SK-N-SH treated with all-trans-retinoic acid at 6 μM for 48 hours (cell line): Measurements from ENCODE around the gene AUTS2.

Experiments
- ATAC-seq: fragments of 200-7000 bp; cut with Tn5 transposase; 3 replicates; pipeline ENCODE4 v1.9.1; 2020; ENCODE audit warnings: mild to moderate bottlenecking, moderate library complexity
- ARNTL ChIP-seq: fragments of 450-650 bp; formaldehyde crosslinking; IDR thresholded peaks from 2 replicates; pipeline ENCODE4 v1.5.0; 2020; ENCODE audit warnings: low read depth, mild to moderate bottlenecking, moderate library complexity, borderline replicate concordance
- BACH2 ChIP-seq: fragments of 250-450 bp; sonication (Bioruptor Pico); IDR thresholded peaks from 2 replicates; pipeline ENCODE4 v1.9.0; 2021; ENCODE audit warnings: mild to moderate bottlenecking, borderline replicate concordance
- CSDC2 ChIP-seq: fragments of 250-450 bp; sonication (Bioruptor Pico); IDR thresholded peaks from 2 replicates; pipeline ENCODE4 v1.5.0; 2020; ENCODE audit warnings: mild to moderate bottlenecking, moderate library complexity
- ESRRG ChIP-seq: fragments of 250-450 bp; sonication (Bioruptor Pico); IDR thresholded peaks from 2 replicates; pipeline ENCODE4 v1.6.1; 2021; ENCODE audit warnings: mild to moderate bottlenecking
- GLIS3 ChIP-seq: fragments of 250-450 bp; sonication (Bioruptor Pico); IDR thresholded peaks from 2 replicates; pipeline ENCODE4 v1.5.0; 2020; ENCODE audit warnings: mild to moderate bottlenecking, moderate library complexity
- ISL1 ChIP-seq: fragments of 250-450 bp; sonication (Bioruptor Pico); IDR thresholded peaks from 2 replicates; pipeline ENCODE4 v2.1.2; 2022; ENCODE audit warnings: mild to moderate bottlenecking, moderate library complexity
- OSR1 ChIP-seq: fragments of 250-450 bp; sonication (Bioruptor Pico); IDR thresholded peaks from 2 replicates; pipeline ENCODE4 v1.8.0; 2022; ENCODE audit warnings: moderate library complexity, mild to moderate bottlenecking, inconsistent platforms
- PPARA ChIP-seq: fragments of 250-450 bp; sonication (Bioruptor Pico); IDR thresholded peaks from 2 replicates; pipeline ENCODE4 v1.5.0; 2020; ENCODE audit warnings: mild to moderate bottlenecking, borderline replicate concordance
- RARB ChIP-seq: fragments of 250-450 bp; sonication (Bioruptor Pico); IDR thresholded peaks from 2 replicates; pipeline ENCODE4 v1.8.0; 2021; ENCODE audit warnings: mild to moderate bottlenecking, moderate library complexity
- SNAI2 ChIP-seq: fragments of 250-450 bp; sonication (Bioruptor Pico); IDR thresholded peaks from 2 replicates; pipeline ENCODE4 v1.5.0; 2020; ENCODE audit warnings: mild to moderate bottlenecking, moderate library complexity
- TCF4 ChIP-seq: fragments of 250-450 bp; sonication (Bioruptor Pico); IDR thresholded peaks from 2 replicates; pipeline ENCODE4 v1.8.0; 2021; ENCODE audit warnings: mild to moderate bottlenecking, moderate library complexity, borderline replicate concordance
- TOX ChIP-seq: fragments of 250-450 bp; sonication (Bioruptor Pico); IDR thresholded peaks from 2 replicates; pipeline ENCODE4 v1.8.0; 2021; ENCODE audit warnings: mild to moderate bottlenecking, moderate library complexity, borderline replicate concordance
- ZC3H10 ChIP-seq: fragments of 250-450 bp; sonication (Bioruptor Pico); IDR thresholded peaks from 2 replicates; pipeline ENCODE4 v1.5.1; 2021; ENCODE audit warnings: mild to moderate bottlenecking, moderate library complexity
- ZFP3 ChIP-seq: fragments of 250-450 bp; sonication (Bioruptor Pico); IDR thresholded peaks from 2 replicates; pipeline ENCODE4 v1.5.0; 2020; ENCODE audit warnings: mild to moderate bottlenecking, moderate library complexity
- ZFP30 ChIP-seq: fragments of 450-650 bp; formaldehyde crosslinking; IDR thresholded peaks from 2 replicates; pipeline ENCODE4 v1.5.0; 2022; ENCODE audit warnings: mild to moderate bottlenecking, moderate library complexity
- ZNF565 ChIP-seq: fragments of 450-650 bp; formaldehyde crosslinking; conservative IDR thresholded peaks from 2 replicates; pipeline ENCODE4 v1.5.0; 2020; ENCODE audit warnings: low read depth, mild to moderate bottlenecking, moderate library complexity
- ZNF70 ChIP-seq: fragments of 450-650 bp; formaldehyde crosslinking; IDR thresholded peaks from 2 replicates; pipeline ENCODE4 v1.5.0; 2020; ENCODE audit warnings: mild to moderate bottlenecking, moderate library complexity
- ZNF8 ChIP-seq: fragments of 450-650 bp; formaldehyde crosslinking; IDR thresholded peaks from 2 replicates; pipeline ENCODE4 v1.5.0; 2020; ENCODE audit warnings: mild to moderate bottlenecking, moderate library complexity
- TF ChIP-seq, protein P1 (sequence below): fragments of 250-450 bp; sonication (Bioruptor Pico); IDR thresholded peaks from 2 replicates; pipeline ENCODE4 v1.5.1; 2020; ENCODE audit warnings: low read depth, mild to moderate bottlenecking, moderate library complexity
- TF ChIP-seq, protein P2 (sequence below): fragments of 250-450 bp; sonication (Bioruptor Pico); IDR thresholded peaks from 2 replicates; pipeline ENCODE4 v1.8.0; 2020; ENCODE audit warnings: mild to moderate bottlenecking, moderate library complexity, borderline replicate concordance
- TF ChIP-seq, protein P3 (sequence below): fragments of 250-450 bp; sonication (Bioruptor Pico); IDR thresholded peaks from 2 replicates; pipeline ENCODE4 v1.8.0; 2021; ENCODE audit warnings: low read depth, mild to moderate bottlenecking, moderate library complexity, borderline replicate concordance
- TF ChIP-seq, protein P4 (sequence below): fragments of 250-450 bp; sonication (Bioruptor Pico); IDR thresholded peaks from 2 replicates; pipeline ENCODE4 v1.5.0; 2020; ENCODE audit warnings: mild to moderate bottlenecking, moderate library complexity

Gene AUTS2

DNA sequence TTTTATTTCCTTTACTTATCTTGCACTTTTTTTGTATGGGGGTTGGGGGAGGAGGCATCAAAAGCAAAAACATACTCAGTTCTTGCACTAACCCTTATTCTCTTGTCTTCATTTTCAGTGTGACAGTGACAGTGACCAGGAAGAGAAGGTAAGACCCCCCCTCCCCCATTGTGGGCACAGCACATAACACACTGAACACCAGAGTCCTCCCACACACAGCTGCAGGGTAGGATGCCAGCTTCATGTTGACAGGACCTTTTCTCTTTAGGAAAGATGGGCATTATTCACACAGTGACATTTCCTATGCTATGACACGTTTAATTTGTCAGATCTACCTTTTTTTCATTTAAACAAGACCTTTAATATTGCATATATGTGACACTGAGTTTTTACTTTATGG lies 837.4 kb downstream of the AUTS2 start:
- ATAC-seq, result no peak
- TF ChIP-seq ARNTL (no peak), ZNF565 (no peak), ZNF8 (no peak), ISL1 (CRISPR knock-in tag) (no peak), ZFP3 (CRISPR knock-in tag) (no peak), ZNF70 (CRISPR knock-in tag) (no peak), SNAI2 (CRISPR knock-in tag) (no peak), ZFP30 (CRISPR knock-in tag) (no peak), ESRRG (CRISPR knock-in tag) (no peak), CSDC2 (CRISPR knock-in tag) (no peak), PPARA (CRISPR knock-in tag) (no peak), RARB (CRISPR knock-in tag) (no peak), TCF4 (CRISPR knock-in tag) (no peak), TOX (CRISPR knock-in tag) (no peak)
- TF ChIP-seq, protein P1, sequence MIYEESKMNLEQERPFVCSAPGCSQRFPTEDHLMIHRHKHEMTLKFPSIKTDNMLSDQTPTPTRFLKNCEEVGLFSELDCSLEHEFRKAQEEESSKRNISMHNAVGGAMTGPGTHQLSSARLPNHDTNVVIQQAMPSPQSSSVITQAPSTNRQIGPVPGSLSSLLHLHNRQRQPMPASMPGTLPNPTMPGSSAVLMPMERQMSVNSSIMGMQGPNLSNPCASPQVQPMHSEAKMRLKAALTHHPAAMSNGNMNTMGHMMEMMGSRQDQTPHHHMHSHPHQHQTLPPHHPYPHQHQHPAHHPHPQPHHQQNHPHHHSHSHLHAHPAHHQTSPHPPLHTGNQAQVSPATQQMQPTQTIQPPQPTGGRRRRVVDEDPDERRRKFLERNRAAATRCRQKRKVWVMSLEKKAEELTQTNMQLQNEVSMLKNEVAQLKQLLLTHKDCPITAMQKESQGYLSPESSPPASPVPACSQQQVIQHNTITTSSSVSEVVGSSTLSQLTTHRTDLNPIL (CRISPR knock-in tag), result no peak
- TF ChIP-seq, protein P2, sequence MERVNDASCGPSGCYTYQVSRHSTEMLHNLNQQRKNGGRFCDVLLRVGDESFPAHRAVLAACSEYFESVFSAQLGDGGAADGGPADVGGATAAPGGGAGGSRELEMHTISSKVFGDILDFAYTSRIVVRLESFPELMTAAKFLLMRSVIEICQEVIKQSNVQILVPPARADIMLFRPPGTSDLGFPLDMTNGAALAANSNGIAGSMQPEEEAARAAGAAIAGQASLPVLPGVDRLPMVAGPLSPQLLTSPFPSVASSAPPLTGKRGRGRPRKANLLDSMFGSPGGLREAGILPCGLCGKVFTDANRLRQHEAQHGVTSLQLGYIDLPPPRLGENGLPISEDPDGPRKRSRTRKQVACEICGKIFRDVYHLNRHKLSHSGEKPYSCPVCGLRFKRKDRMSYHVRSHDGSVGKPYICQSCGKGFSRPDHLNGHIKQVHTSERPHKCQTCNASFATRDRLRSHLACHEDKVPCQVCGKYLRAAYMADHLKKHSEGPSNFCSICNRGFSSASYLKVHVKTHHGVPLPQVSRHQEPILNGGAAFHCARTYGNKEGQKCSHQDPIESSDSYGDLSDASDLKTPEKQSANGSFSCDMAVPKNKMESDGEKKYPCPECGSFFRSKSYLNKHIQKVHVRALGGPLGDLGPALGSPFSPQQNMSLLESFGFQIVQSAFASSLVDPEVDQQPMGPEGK (CRISPR knock-in tag), result no peak
- TF ChIP-seq, protein P3, sequence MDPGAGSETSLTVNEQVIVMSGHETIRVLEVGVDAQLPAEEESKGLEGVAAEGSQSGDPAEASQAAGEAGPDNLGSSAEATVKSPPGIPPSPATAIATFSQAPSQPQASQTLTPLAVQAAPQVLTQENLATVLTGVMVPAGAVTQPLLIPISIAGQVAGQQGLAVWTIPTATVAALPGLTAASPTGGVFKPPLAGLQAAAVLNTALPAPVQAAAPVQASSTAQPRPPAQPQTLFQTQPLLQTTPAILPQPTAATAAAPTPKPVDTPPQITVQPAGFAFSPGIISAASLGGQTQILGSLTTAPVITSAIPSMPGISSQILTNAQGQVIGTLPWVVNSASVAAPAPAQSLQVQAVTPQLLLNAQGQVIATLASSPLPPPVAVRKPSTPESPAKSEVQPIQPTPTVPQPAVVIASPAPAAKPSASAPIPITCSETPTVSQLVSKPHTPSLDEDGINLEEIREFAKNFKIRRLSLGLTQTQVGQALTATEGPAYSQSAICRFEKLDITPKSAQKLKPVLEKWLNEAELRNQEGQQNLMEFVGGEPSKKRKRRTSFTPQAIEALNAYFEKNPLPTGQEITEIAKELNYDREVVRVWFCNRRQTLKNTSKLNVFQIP (CRISPR knock-in tag), result no peak
- TF ChIP-seq, protein P4, sequence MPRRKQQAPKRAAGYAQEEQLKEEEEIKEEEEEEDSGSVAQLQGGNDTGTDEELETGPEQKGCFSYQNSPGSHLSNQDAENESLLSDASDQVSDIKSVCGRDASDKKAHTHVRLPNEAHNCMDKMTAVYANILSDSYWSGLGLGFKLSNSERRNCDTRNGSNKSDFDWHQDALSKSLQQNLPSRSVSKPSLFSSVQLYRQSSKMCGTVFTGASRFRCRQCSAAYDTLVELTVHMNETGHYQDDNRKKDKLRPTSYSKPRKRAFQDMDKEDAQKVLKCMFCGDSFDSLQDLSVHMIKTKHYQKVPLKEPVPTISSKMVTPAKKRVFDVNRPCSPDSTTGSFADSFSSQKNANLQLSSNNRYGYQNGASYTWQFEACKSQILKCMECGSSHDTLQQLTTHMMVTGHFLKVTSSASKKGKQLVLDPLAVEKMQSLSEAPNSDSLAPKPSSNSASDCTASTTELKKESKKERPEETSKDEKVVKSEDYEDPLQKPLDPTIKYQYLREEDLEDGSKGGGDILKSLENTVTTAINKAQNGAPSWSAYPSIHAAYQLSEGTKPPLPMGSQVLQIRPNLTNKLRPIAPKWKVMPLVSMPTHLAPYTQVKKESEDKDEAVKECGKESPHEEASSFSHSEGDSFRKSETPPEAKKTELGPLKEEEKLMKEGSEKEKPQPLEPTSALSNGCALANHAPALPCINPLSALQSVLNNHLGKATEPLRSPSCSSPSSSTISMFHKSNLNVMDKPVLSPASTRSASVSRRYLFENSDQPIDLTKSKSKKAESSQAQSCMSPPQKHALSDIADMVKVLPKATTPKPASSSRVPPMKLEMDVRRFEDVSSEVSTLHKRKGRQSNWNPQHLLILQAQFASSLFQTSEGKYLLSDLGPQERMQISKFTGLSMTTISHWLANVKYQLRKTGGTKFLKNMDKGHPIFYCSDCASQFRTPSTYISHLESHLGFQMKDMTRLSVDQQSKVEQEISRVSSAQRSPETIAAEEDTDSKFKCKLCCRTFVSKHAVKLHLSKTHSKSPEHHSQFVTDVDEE, result no peak

DNA sequence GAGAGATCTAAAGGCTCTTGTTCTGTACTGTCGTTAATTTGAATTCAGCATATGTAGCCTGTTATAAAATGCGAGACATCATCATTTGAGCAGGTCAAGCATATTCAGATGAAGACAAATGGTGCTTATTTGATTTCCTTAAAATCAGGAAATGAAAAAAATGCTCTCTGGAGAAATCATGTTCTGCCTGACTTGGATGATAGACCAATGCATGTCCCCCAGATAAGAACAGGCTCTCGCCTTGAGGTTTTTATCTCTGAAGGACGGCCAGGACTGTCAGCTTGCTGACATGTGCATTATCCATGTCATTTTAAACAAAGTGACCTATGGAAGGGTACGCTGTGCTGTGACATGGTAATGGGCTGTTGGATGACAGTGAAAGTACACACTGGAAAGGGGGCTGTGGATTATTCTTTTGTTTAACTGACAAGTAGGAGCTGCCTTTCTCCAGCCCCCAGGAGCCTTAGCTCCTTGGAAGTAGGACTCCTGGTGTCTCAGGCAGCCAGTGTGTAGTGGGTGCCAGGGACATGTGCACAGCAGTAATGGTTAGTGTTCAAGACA lies 838.6 kb downstream of the AUTS2 start:
- ATAC-seq, result no peak
- TF ChIP-seq, protein P2 (CRISPR knock-in tag), result no peak
- no peak for TF ChIP-seq TOX (CRISPR knock-in tag)
- TF ChIP-seq, protein P4, result no peak
- TF ChIP-seq GLIS3 (CRISPR knock-in tag), result no peak
- no peak for TF ChIP-seq OSR1 (CRISPR knock-in tag)
- TF ChIP-seq TCF4 (CRISPR knock-in tag), result no peak
- no peak for TF ChIP-seq ZNF8
- TF ChIP-seq, protein P1 (CRISPR knock-in tag), result no peak
- no peak for TF ChIP-seq ISL1 (CRISPR knock-in tag)
- no peak for TF ChIP-seq ZC3H10 (CRISPR knock-in tag)
- TF ChIP-seq BACH2 (CRISPR knock-in tag), result no peak
